Hematopoietic multipotent progenitor cell treated with erythropoietin and hydrocortisone succinate and interleukin-3 and kit ligand, for 17 days (in vitro differentiated cells): ENCODE measurements around the gene TNRC6C.
"Not testable (repeated sequence)": the region's sequence is repeated elsewhere in the genome, so short reads cannot be mapped to it uniquely, and the experiment has no call there.

Experiments used
- DNase-seq: peaks from one replicate; pipeline ENCODE4 v3.0.0-alpha.2; 2015; ENCODE audit warnings: low spot score

The TNRC6C gene

DNA sequence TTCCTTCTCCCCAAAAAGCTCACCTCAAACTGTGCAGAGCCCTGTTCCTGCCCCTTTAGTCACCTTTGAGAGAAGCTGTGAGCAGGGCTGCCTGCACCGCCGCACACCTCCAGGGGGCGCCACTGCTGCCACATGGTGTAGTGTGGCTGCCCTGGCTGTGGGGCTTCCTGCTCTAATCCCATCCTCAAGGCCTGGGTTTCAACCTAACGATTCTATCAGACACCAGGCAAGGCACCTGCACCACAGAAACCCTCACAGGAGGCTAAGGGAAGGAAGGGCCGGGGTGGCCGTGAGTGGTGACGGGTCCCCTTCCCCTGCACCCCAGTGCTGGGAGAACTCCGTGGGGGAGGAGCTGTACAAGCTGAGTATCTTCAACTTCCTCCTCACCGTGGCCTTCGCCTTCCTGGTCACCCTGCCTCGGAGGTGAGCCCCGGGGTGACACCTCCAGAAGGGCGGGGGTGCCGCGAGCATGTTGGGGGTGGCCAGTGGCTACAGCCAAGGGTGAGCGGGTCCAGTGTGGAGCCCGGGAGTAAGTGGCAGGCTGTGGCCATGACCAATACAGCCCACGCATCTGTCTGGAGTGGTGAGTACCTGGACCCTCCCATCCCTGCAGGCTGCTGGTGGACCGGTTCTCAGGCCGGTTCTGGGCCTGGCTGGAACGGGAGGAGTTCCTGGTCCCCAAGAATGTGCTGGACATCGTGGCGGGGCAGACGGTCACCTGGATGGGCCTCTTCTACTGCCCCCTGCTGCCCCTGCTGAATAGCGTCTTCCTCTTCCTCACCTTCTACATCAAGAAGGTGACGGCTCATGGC, 179.1 kb downstream of the TNRC6C start:
- DNase-seq: no peak

DNA sequence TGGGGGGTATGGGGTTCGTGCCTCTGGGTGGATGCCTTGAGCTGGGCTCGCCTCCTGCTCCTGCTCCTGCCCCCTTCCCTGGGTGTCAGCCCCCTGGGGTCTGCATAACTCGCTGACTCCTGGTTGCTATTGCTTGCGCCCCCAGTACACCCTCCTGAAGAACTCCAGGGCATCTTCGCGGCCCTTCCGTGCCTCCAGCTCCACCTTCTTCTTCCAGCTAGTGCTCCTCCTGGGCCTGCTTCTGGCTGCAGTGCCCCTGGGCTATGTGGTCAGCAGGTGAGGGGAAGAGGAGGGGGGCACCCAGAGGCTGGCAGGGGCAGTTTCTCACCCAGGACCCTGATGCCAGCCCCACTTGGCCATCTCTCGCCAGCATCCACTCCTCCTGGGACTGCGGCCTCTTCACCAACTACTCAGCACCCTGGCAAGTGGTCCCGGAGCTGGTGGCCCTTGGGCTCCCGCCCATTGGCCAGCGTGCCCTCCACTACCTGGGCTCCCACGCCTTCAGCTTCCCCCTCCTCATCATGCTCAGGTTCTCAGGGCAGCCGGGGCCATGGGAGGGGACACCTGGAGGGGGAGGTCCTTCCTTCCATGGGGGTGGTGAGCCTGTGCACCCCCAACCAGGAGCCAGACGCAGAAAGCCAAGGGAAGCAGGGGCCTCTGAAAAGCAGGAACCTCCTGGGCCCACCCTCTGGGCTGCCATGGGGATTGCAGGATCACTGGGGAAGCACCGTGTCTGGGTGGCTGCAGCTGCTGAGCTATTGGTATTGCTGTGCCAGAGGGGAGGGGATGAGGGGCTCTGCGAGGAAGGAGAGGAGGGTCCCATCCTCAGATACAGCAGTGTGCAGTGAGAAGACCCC, 179.9 kb downstream of the TNRC6C start:
- no peak for DNase-seq

DNA sequence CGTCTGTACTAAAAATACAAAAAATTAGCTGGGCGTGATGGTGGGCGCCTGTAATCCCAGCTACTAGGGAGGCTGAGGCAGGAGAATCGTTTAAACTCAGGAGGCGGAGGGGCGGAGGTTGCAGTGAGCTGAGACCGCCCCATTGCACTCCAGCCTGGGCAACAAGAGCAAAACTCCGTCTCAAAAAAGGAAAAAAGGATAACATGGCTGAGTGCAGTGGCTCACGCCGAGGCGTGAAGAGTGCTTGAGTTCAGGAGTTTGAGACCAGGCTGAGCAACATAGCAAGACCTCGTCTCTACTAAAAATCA, 181.3 kb downstream of the TNRC6C start:
- not testable (repeated sequence) for DNase-seq

DNA sequence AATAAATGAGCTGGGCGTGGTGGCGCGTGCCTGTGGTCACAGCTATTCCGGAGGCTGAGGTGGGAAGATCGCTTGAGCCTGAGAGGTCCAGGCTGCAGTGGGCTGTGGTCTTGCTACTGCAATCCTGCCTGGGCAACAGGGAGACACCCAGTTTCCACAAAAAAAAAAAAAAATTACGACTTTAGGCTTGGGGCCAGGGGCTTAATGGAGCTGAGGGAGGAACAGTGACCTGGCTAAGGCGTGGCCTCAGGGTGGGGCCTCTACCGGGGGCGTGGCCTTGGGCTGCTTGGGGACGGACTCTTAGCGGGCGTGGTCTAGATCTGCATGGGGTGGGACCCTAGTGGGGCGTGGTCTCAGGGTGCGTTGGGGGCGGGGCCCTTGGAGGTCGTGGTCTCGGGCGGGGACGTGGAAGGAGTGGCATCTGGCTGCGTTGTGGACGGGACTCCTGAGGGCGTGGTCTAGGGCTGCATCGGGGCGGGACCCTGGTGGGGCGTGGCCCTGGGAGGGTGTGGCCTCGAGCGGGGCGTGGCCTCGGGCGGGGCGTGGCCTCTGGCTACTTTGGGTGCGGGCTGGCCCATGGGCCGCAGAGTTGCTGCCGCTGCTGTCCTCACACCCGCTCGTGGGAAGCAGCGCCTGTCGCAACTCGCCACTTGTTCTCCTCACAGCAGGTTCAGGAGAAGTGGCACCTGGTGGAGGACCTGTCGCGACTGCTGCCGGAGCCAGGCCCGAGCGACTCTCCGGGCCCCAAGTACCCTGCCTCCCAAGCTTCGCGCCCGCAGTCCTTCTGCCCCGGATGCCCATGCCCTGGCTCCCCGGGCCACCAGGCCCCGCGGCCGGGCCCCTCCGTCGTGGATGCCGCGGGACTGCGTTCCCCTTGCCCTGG, 181.9 kb downstream of the TNRC6C start:
- peak; percentile 98 for DNase-seq

DNA sequence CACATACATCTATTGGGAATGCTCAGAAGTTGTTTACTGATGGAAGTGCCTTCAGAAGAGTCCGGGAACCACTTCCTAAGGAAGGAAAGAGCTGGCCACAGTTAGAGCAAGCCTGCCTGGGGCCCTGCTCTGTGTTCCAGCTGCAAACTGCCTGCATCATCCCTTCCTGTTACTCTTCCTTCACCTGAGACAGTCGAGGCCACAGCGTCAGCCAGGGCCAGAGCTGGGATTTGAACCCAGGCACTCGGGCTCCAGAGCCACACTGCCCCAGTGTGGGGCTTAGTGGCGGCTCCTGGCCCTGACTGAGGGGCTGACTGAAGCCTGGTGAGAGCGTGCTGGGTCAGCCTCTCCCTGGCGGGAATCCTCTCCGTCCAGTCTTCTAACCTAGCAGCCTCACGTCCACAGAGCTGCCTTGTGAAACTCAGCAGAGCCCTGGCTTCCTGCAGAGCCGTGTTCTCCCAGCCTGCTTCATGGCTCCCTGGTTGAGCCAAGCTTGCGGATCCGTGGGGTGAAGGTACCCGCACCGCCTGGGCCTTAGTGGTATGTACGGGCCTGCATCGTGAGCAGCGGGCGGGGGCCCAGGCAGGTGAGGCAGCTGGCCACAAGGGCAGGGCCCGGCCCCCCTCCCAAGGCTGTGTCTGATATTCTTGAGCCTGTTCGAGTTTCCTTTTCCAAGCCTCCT, 183.1 kb downstream of the TNRC6C start:
- DNase-seq: peak; percentile 7

DNA sequence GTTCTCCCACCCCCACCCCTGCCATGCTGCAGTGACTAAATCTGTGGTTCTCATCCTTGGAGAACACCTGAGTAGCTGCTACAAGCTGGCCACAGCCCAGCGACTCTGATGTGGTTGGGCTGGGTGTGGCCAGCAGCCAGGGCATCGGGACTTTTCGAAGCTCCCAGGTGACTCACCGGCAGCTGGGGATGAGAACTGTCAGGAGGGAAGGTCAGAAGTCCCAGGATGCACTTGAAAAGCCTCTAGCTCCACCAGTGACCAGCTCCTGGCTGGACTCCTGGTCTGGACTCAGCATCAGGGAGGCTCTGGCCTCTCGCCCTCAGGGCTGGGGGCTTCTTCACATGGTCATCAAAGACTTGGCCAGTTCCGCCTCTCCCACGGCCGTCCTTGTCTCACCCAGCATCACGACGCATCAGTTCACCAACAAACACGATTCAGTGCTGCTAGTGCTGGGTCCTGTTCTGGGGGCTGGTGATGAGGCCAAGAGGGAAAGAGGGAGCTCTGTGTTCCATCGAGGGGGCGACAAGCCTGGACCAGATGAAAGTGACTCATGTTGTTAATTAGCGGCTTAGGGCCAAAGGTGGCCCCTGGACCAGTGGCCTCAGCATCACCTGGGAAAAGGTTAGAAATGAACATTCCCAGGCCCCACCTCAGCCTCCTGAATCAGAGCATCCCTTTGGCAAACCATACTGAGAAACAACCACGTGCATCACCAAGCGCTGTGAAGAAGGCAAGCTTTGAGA, 183.8 kb downstream of the TNRC6C start:
- DNase-seq: peak; percentile 9

DNA sequence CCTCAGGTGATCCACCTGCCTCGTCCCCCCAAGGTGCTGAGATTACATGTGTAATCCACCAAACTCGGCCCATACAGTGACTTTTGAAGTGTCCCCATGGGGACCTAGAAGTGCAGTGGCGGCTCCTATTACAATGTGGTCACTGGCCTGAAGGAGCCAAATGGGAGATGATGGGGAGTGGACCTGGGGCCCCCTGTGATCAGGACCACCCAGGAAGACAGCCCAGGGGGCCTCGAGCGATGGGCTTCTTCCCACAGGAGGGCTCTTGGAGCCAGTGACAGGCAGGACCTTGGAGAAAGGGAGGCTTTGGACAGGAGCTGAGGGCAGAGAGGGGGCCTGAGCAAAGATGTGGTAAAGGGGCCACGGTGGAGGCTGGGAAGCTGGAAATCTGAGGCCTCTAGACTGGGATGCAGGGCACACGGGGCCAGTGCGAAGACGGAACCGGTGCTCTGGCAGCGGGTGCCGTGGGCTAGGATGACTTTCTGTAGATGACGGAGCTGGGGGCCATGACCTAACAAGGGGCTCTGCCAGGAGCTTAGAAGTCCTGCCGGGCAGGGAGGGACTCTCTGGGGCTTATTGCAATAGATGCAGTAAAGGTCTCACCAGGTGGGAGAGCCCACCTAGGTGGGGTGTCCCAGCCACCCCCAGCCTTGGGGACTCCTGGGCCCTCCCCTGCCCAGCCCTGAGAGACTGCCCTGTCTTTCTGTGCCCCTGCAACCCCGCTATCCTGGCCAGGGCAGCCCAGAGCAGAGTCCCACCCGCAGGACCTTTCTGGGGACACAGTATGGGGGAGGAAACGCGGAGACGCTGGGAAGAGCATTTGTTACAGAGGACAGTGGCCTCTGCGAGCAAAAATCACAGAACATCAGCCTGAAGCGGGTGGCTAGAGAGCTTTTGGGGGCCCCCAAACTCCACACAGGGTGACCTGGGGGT, 185.0 kb downstream of the TNRC6C start:
- no peak for DNase-seq

DNA sequence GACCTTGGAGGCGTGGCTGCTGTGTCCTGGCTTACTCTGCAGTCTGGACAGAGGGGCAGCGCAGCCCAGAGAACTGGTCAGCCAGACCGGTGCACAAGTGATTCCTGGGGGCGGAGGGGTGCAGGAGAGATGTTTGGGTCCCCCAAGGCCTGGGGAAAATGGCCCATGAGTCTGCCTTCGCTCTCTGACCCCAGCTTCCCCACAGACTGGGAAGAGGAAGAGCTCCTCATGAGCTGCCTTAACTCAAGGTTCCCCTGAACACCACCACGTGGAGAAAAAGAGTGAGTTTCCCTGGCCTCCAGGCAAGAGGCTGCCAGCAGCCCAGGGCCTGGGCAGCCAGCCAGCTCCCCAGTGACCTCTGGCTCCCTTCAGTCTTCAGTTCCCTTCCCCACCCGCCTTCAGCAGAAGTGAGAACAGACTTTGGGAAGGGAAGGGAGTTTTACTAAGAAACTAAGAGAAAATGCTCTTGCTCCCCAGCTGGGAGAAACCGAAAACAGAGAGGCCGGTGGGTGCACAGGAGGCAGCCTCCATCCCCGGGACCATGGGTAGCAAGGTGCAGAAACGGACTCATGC, 185.7 kb downstream of the TNRC6C start:
- peak; percentile 39 for DNase-seq

DNA sequence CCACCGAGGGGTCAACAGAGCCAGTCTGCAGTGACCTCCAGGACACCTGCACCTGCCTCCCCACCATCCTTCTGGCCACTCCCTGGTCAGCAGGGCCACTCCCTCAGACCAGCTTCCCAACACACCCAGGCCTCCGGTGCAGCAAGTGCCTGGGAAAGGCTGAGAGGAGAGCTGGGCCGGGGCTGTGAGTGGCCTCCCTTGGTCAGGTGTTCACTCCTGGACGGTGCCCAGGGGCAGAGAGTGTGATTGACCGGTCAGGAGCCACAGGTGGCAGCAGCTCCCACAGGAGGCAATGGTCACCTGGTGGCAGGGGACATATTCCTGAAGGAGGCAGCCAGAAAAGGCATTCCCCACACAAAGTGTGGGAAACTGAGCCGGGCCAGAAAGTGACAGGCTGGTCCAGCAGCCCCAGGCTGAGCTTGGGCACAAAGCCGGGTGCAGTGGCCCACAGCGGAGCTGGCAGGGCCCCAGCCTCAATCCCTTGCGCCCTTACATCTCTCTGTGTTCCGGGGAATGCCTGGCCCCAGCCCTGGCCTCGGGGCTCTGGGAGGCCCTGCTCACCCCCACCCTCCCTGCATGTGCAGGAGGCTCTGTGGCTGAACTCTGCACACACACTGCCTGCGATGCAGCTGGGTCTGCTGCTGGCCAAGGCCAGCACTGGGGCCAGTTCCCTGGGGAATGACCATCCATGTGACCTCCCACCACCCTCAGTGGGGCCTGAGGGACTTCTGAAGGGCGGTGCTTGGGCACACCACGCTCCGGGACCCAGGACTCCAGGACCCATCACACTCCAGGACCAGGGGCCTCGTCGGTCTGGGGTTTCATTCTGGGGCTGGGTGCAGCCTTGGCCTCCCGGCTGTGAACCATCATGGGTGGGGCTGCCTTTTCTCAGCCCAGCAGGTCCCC, 186.5 kb downstream of the TNRC6C start:
- no peak for DNase-seq

DNA sequence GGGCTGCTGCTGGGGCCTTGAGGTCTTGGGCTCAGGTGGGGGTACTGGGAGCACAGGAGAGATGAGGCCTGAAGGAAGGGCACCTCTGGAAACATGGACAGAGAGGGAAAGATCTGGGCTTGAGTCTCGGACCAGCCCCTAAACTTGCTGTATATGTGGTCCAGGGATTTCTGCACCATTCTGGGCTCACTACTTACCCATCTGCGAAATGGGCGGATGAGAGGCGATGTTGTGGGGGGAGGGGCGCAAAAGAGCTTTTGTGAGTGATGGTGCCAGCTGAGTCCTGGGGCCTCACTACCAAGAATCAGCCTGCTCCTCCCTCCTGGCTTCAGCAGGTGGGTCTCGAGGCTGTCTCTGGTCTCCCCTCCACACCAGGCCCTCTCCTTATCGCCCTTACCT, 188.0 kb downstream of the TNRC6C start:
- DNase-seq: no peak

DNA sequence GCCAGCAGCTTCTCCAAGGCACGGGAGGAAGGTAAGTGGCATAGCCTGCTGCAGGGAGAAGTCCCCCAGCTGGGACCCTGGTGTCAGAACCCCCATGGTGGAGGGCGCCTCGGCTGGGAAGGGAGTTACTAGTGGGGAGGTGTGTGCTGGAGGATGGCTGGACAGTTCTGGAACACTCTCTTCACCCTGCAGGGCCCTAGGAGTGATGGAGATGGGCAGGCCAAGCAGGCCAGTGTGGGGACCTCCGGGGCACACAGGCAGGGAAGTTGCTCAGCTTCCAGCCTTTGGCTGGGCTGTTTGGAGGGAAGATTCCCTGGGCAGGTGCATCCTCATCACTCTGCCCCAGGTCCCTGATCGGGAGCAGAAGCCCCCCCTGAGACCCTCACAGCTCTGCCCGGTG, 188.4 kb downstream of the TNRC6C start:
- no peak for DNase-seq

DNA sequence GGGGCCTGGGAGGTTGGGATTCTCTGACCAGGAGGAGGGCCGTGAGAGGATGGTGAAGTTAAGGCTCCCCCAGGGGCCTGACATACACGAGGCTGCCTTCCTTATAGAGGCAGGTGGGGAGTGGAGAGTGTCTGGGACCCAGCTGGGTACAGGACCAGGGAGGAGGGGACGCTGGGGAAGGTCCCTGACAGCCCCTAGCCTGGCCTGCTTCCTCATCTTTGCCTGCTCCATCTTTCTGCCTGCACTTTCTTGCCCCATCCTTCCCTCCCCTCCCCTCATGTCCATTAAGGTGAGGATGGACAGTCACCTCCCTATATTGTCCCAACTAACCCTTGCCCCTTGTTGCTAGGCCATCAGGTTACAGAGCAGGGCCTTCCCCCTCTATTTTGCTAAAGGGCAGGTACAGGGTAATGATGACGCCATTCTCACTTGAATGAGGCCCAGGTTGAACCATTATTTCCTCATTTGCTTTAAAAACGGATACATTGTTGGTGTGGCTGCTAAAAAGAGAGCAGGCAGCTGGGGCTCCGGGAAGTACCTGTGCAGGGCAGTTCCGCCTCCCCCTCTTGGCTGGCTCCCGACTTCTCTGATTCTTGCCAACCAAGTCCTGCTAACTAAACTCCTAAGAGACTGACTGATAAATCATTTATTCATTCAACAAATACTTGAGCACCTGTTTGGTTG, 189.0 kb downstream of the TNRC6C start:
- no peak for DNase-seq

DNA sequence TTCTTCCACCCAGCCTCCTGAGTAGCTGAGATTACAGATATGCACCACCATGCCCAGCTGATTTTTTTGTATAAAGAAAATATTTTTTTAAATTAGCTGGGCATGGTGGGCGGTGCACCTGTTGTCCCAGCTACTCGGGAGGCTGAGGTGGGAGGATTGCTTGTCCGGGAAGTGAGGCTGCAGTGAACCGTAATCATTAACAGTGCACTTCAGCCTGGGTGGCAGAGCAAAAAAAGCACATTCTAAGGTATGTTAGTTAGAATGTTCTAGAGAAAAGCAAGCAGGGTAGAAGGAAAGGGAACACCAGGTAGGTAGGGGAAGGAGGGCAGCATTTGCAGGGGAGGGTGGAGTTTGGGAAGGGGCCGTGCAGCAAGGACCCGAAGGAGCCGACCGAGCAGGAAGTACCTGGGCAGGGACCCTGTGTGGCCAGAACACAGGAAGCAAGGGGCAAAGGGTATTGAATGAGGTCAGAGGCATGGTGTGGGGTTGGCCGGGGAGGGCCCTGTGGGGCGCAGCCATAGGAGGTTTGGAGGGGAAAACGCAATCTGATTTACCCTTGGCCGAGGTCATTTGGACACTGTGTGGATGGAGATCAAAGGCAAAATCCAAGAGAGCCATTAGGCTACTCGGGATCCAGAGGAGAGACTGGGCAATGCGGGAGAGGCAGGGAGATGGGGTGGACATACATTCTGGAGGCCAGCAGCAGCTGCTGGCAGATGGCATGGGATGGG, 189.9 kb downstream of the TNRC6C start:
- no peak for DNase-seq

DNA sequence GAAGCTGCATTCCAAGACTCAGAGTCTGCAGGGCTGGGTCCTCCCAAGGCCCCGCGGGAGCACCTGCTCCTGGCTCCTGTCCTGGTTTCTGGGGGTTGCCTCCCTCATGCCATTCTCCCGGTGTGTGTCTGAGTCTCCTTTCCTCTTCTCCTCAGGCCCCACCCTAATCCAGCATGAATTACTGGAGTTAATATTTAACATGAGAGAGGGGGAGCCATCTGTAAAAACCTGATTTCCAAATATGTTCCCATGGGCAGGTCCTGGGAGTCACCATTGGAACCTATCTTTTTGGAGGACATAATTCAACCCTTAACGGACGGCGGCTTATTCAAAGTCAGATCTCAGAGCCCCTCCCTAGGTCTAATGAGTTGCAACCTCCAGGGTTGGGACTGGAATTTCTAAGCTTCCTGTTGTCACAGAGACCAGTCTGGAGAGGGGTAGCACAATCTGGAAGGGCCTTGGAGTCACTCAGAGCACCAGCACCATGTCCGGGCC, 193.1 kb downstream of the TNRC6C start:
- no peak for DNase-seq

DNA sequence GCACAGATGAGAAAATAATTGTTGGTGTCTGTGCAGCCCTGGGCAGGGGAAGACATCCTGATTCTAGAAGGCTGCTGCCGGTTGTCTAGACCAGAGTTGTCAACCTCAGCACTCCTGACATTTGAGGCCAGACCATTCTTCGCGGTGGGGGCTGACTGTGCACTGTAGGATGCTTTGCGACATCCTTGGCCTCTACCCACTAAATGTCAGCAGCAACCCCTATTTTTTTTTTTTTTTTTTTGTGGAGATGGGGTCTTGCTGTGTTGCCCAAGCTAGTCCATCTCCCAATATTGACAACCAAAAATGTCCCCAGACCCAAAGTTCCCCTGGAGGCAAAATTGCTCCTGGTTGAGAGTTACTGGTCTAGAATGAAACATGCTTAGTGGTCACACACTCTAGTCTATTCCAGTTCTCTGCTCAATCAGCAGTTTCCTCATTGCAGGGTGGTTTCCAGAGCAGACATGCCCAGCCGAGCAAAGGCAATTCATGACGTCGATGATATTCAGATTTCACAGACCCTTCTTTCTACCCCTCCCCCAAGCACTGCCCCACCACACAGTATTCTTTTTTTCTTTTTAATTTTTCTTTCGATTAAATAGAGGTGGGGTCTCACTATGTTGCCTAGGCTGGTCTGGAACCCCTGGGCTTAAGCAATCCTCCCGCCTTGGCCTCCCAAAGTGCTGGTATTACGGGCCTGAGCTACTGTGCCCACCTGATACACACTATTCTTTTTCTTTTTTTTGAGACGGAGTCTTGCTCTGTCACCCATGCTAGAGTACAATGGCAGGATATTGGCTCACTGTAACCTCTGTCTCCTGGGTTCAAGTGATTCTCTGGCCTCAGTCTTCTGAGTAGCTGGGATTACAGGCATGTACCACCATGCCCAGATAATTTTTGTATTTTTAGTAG, 196.7 kb downstream of the TNRC6C start:
- no peak for DNase-seq
